Measurements from ENCODE around the gene EFNA5.

- TF ChIP-seq CTCF (IDR thresholded peaks at IDR 0.05 in 2 of 3, conservative IDR thresholded peaks at IDR 0.05 in 1 of 3; ENCODE audit: borderline replicate concordance in 1 of 3, insufficient read depth in 1 of 3, low read depth in 2 of 3, low read length in 2 of 3), result no peak
- TF ChIP-seq SIN3A (IDR thresholded peaks at IDR 0.05; ENCODE audit: low read depth), result no peak
- no peak for TF ChIP-seq POLR2A (IDR thresholded peaks at IDR 0.05; ENCODE audit: borderline replicate concordance, extremely low read depth, insufficient read depth, insufficient read length)
- no peak for TF ChIP-seq MAX (IDR thresholded peaks at IDR 0.05)
- TF ChIP-seq EZH2 (IDR thresholded peaks at IDR 0.05), result no peak
- no peak for TF ChIP-seq RAD21 (IDR thresholded peaks at IDR 0.05; ENCODE audit: low read depth)
- no peak for TF ChIP-seq ZNF274 (IDR thresholded peaks at IDR 0.05; ENCODE audit: low read depth, low read length)
- TF ChIP-seq EGR1 (IDR thresholded peaks at IDR 0.05; ENCODE audit: low read depth), result no peak
- no peak for TF ChIP-seq YY1 (IDR thresholded peaks at IDR 0.05; ENCODE audit: extremely low read depth, insufficient replicate concordance, low read depth, low read length)
These were observed 171.0 kb downstream of the EFNA5 start for GRCh38 chr5:107499776-107500175.
